HFF-Myc (cell line): ENCODE data around the gene KRT80.

Experiments used
- DNase-seq: peaks from one replicate; pipeline ENCODE4 v3.0.0-alpha.2; 2011; ENCODE audit warnings: low read depth; ENCODE audit errors: extremely low read depth
- H3K4me3 ChIP-seq: replicated peaks from 2 replicates; pipeline ENCODE4 v1.5.1; 2011; ENCODE audit warnings: low read depth, mild to moderate bottlenecking, control low read depth, low read length
- CTCF ChIP-seq: IDR thresholded peaks from 2 replicates; pipeline ENCODE4 v1.5.1; 2012; ENCODE audit warnings: mild to moderate bottlenecking, low read depth, low read length, control low read depth; ENCODE audit errors: missing control alignments

The KRT80 gene

GRCh38 chr12:52215587-52216031, 23.8 kb upstream of the KRT80 start:
- no peak for TF ChIP-seq CTCF
- no peak for DNase-seq
- no peak overlapping the region for H3K4me3 ChIP-seq

DNA sequence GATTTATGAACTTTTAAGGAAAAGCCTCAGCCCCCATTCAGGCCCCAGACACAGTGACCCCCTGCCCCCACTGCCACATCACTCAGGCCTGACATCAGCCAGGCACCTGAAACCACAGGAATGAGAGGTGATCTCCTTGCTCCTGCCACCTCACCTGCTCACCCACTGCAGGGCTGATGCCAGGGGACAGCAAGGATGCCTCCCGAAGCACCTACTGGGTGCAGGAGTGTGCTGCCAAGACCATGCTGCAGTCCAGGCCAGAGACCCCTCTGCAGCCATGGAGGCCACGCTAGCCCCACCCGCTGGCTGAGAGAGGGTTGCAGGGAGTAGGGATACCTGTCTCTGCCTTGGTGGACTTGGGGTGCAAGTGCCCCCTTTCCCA, 22.6 kb upstream of the KRT80 start:
- no peak for TF ChIP-seq CTCF
- H3K4me3 ChIP-seq = no peak overlapping the region
- DNase-seq = no peak

GRCh38 chr12:52213564-52214420, 22.0 kb upstream of the KRT80 start:
- peak; percentile 100 for TF ChIP-seq CTCF
- no peak overlapping the region for H3K4me3 ChIP-seq
- no peak for DNase-seq

- no peak for DNase-seq
- no peak for TF ChIP-seq CTCF
- no peak overlapping the region for H3K4me3 ChIP-seq
These were observed 21.1 kb upstream of the KRT80 start for GRCh38 chr12:52212701-52213563.

DNA sequence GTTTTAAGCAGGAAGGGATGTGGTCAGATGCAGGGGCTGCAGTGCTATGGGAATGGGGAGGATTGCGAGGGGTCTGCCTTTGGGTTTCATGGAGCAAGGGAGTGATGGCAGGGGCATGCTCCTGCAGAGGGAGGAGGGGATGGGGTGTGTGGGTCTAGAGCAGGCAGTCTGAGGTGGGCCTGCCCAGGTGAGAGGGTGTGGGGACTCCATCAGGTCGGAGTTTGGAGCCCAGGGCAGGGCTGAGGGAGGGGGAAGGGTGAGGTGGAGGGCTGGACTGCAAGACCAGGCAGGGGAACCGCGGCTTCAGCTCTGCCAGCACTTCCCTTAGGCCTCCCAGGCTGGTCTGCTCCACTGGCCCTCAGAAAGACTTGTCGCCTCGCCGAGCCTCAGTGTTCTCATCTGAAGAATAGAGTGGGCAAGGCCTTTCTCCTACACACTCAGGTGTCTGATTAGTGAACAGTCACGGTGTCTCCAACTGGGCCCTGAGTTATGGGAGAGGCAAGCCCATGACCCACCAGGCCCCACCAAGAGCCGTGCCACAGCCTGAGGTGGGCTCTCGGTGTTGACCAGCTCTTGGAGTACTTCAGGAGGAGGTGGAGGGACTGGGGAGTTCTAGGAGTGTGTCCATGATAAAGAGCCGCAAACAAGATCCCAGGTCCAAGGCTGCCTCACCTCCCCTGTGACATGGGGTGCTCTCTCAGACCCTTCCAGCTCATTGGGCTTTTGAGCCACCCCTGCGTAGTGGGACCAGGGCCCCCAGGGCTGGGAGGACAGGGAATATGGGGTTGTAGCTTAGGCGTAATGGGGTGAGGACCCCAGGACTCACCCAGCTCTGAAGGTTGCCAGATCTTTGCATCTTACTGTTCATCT, 20.1 kb upstream of the KRT80 start:
- TF ChIP-seq CTCF = no peak
- H3K4me3 ChIP-seq = no peak overlapping the region
- DNase-seq = no peak

DNA sequence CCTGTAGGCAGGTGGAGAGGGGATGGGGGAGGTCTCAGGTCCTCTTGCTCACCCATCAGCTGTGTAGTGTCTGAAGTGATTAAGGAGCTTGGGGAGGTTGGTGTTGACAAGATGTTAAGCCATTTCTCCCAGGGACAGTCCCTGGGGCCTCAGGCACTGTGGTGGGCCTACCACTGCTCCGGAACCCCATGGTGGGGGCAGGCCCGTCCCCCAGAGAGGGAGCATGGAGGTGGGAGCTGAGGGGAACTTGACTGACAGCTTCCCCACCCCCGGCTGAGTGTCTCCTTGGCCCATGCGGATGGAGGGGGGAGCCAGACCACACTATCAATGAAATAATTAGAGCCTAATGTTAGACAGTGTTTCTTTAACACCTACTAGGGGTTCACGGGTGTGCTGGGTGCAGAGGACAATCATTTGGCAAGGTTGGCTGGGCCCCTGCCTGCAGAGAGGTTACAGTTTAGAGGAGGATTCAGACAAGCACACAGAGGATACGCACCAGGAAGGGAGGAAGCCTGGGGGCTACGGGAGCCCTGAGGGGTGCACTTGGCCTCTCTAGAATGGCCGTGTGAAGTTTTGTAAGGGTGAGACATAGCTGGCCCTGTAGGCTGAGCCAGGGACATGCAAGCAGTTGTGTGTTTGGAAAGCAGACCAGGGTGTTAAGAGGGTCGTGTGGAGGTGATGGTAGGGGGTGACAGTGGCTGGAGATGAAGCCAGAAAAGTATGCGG, 19.3 kb upstream of the KRT80 start:
- no peak overlapping the region for H3K4me3 ChIP-seq
- TF ChIP-seq CTCF = no peak
- no peak for DNase-seq
